Dermis blood vessel endothelial cell (primary cell): ENCODE measurements around the gene C2CD4A. TPM values are rescaled to one million over a fixed set of nuclear protein-coding genes. Genes with fewer than 3 reads are reported as not detected.

ENCODE experiments used
- DNase-seq: peaks from one replicate; pipeline ENCODE4 v3.0.0; 2010
- total RNA-seq: library from RNA; depleted of rRNA; stranded (reverse); fragments of >200 nt; gene quantifications from 2 replicates; pipeline ENCODE4 v1.2.3, GENCODE V29; 2014

C2CD4A gene
- total RNA-seq, 1 donor from 2014 or later: 1.5 TPM

DNA sequence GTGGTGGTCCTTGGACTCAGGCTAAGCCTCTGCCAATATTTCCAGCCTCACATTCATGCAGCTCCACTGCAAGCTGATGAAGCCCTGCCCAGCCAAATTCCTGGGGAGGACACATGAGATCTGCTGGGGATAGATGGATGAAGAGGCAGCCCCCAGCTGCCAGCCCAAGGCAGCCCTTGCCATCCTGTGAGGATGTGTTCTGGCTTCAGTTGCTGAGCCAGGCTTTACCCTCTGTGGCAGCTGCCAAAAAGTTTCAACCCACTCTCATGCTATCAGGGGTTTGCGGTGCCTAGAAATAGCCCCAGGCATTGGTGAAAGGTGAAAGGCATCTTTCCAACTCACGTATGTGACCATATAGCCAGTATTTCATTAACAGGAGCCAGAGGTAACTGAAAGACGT lies 37.6 kb downstream of the C2CD4A start:
- DNase-seq: no peak

DNA sequence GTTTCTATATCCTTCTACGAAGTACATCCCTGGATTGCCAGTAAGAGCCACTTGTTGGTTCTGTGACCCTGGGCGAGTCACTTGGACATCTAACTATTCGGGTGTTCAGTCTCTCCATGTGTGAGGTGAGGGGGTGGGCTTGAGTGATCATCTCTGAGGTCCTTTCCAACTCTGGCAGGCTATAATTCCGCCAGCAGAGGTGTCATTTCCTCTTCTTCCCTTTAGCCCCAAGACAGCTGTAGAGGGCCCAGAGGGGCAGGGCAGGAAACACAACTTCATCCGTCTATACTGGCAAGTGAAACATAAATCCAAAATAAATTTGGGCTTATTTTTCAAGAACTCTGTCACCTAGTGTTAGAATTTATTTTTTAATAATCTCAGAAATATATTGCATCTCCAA lies 38.1 kb downstream of the C2CD4A start:
- no peak for DNase-seq

DNA sequence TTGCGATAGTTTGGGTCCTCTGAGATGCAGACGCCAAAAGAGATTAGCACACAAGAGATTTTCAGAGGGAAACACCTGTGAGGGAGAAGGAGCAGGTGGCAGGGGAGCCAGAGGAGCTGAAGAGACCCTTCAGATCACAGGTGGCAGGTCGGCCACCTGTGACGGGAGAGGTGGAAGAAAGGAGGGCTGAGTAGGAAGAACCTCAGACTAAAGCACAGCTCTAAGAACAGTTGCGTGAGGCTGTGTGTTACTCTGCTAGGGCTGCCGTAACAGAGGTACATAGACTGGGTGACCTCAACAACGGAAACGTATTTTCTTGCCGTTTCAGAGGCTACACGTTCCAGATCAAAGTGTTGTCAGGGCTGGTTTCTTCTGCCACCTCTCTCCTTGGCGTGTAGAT lies 38.5 kb downstream of the C2CD4A start:
- DNase-seq: no peak

DNA sequence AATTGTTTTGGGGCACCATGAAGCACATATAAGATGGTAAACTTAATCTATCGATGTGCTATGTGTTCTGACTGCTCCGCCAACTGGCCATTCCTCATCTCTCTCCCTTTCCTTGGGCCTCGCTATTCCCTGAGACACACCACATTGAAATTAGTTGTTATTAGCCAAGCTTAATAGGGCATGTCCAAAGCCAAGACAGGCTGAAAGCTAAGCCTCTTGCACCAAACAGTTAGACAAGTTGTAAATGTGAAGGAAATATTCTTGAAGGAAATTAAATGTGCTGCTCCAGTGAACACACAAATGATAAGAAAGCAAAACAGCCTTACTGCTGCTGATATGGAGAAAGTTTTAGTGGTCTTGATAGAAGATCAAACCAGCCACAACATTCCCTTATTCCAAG lies 39.3 kb downstream of the C2CD4A start:
- no peak for DNase-seq

DNA sequence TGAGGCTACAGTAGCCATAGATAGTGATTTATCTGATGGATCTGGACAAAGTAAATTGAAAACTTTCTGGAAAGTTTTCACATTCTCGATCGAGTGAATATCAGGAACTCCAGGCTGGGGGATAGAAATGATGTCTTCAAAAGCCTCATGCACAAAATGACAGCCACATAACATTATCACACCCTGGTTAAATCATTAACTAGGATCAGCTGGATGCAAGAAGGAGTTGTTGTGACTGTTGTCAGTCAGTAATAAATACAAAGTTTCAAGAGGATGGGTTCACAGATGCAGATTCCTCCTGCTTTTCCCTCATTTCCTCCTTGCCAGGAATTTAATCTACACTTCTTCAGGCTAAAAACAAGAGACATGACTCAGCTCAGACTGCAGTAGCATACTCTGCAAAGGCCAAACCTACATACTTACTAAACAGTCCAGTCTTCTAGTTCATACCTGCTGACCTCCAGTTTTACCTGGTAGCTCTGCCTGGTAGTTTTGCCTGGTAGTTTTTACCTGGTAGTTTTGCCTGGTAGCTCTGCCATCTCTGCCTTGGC lies 40.9 kb downstream of the C2CD4A start:
- DNase-seq: peak; percentile 35

DNA sequence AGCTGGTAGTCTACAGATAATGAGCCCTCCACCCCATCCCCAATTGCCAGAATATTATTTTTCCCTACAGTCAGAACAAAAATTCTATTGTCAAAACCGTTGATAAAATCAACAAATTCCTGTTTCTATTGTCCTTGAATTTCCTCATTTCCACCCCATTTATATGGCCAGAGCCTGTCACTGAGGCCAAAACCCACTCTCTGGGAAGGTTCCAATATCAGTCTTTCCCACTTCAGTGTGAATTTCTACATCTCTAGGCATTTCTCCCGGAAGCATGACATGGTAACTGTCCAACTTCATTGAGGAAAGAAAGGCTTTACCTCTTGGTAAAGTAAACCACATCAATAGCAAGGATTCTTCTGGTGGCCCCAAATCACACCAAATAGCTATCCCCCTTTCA lies 41.6 kb downstream of the C2CD4A start:
- DNase-seq: peak; percentile 31

DNA sequence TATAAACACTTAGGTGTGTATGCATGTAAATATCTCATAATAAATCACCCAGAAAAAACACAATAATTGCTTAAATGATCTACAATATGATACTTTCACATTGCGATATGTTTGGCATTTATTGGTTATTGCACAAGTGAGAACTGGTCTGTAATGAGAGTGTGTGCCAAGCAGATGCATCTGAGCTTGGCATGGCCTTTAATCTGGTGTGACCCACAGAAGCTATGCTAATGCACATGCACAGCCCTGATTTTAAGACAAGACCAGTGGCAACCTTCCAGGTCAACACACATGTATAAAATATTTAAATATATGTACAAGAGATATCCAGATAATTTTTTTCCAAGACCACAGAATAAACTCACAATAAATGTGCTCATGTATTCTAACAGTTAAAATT lies 42.7 kb downstream of the C2CD4A start:
- no peak for DNase-seq

DNA sequence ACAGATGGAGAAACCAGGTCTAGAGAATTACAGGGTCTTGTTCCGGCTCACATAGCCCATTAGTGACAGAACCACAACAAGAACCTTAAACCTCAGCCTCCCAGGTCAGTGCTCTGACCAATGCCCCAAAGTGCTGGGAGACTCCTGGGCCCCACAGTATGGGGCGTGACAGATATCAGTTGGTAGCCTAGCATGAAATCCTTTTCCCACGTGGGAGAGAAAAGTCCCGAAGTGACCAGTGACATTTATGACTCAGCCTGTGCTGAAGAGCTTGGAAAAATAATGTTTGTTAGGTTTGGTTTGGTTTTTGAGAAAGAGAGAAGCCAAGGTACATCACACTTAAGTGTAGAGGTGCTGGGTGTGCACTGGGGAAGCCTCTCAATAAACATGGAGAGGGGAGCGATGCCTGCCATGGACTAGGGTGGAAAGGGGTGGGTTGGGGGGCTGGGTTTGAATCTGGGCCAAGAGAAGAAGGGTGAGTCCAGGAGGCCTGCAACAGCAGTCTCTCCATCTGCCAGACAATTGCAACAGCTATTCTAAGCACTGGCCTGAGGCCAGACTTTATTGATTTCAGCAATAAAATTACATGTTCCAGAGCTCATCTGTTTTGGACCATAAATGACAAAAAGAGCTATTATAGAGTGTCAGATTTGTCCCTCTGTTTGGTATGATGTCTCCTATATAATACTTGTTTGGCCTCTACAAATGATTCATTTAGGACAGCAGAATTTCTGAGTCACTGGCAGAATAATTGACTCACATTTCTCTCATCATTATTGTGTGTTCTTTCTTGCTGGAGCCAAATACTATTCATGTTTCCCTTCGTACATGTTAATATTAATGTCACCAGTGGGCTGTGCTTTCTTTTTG lies 43.4 kb downstream of the C2CD4A start:
- DNase-seq: peak; percentile 85

DNA sequence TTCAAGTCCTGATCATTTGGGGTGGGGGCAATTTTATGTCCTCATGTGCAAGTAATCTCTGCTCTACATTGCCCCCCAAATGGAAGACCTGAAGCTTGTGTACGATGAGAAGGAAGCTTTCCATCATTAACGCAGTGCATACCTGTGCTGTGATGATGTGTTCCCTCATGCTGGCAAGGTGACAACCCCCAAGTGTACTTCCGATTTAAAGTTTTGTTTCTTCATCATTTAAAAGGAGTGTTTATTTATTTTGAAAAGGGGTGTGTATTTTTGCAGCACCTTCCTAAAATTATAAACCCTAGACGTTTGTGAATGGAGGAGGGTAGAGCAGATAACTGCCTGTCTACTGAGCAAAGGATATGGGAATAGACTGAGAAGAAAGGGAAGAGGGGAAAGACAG lies 45.3 kb downstream of the C2CD4A start:
- DNase-seq: no peak

DNA sequence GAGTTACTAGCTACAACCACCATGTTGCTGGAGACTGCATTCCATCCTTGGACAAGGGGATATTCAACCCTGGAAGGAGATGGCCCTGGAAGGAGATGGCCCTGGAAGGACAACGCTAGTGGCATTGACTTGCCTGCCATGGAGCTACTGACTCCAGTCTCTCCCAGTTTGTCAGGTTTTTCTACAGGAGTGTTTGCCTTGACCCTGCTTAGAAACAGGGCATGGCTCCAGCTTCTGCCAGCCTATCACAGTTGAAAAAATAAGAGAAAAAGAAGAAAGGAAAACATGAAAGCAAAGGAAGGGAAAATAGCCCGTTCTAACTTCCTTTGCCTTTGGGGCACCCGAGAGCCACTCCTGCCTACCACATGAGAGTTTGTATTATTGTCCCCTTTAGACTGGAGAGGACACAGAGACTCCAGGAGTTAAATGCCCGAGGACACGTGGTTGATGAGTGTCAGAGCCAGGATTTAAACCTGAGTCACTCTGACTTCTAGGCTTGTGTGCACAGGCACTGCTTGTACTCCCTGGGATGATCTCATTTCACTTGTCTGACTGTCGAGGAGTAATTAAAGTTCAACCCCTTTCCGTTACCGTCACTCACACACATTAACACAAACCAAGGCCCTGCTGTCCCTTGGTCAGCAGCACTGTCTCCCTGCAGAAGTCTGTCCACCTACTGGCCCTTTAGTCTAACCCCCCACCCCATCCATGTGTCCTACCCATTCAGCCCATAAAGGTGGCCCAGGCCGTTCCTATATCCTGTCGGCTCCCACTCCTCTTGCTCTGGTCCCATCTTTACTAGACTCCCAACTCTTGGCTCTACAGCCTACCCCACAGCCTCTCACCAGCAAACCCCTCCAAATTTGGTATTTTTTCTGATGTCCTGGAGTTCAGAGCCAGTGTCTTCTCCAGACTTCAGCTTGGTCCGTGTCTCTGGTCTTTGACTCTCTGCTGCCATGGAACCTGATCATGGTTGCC lies 46.1 kb downstream of the C2CD4A start:
- DNase-seq: peak; percentile 93

DNA sequence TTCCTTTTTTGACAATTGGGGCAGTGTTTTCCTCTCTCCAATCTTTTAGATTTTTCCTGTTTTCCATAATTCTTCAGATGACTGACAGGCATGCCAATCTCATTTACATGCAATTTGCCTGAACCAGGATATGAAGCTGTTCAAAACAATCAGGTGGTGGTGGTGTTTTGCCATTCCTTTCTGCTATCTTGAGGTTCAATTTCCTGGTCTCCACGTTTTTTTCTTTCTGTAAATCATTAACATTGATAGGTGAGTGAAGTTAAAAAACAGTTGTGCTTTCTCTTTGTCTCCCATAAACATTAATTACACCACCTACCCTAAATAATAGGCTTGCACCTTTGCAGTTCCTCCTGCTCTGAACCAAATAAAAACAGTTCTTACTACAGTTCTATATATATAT lies 49.1 kb downstream of the C2CD4A start:
- DNase-seq: no peak

DNA sequence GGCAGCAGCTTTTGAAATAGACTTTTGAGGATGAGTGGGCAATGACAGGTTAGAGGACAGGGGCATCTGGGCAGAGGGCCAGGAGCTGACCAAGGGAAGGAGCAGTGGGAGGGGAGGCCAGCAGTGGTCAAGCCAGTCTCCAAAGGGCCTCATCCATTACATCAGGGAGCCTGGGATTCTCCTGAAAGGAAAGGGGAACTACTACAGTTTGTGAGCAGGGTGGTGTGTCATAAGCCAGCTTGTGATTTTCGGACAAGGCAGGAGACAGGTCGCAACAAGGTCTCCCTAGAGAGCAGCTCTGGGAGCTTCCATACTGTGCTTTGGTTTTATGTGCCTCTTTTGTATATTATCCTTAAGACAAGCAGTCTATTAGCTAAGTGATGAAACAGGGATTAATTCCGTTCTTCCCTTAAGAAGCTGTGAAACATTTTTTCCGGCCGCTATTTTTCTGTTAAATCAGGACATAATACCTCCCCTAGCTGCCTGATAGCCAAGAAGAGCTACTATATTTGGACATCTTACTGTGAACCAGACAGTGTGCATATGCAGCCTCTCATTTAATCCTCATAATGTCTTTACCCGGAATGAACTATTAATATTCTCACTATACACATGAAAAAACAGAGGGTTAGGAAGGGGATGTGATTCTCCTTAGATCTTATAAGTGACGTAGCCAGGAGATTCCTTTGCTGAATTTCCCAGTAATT lies 51.9 kb downstream of the C2CD4A start:
- DNase-seq: peak; percentile 55

DNA sequence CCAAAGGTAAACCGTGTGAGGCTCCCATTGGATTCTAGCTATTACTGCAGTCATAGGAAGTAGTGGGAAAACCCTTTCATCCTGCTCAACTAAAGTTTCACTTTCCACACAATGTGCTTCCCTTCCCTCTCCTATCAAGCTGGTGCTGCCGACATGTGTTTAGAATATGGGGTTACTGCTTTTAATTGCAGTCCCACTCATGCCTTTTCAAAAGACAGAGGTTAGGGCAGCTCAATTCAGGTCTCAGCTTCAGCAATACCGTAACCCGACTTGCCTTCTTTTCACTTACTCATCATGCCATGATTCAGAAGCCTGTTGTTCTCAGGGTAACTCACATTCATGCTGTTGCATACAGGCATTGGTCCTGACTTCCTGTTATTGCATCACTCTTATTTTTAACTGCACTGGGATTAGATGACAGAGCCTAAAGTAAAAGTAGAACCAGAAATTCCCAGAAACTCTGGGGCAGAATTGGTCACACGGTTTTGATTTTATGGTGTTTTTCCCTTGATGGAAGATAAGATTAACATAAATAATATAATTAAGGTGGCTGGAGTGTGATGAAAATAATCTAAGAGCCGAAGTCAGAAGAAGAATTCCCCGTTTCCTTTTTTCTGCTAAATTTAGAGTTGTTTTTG lies 52.6 kb downstream of the C2CD4A start:
- DNase-seq: peak; percentile 95

DNA sequence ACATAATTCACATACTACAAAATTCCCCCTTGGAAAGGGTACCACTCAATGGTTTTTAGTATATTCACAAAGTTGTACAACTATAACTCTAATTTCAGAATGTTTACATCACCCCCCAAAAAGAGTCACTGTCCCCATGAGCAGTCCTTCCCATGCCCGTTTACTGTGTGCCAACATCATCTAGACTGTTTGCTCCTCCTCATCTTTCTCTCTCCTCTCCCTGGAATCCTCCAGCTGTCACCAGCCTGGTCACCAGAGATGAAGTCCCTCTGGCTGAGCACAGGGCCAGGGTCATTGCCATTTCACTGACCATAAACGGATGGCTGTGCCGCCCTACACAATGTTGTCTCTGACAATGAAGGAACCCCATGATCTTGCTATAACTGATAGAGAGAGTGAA lies 53.1 kb downstream of the C2CD4A start:
- DNase-seq: no peak

Other genes starting within 250 kb of the C2CD4A start
- 132 and 135 TPM in 2 replicates for gene VPS13C, start 6.5 kb upstream of the C2CD4A start, total RNA-seq
- 34.9 and 96.0 TPM in 2 replicates for gene C2CD4B, start 98.3 kb downstream of the C2CD4A start, total RNA-seq